ENCODE results near the gene C17orf78. TPM values are rescaled to one million over a fixed set of nuclear protein-coding genes. Genes with fewer than 3 reads are reported as not detected.

The C17orf78 gene
- total and polyA plus RNA-seq, 2 of the 13 experiments (the other 11 are each of a cell fraction or from before 2014, with no cell fraction given) = not detected

- TF ChIP-seq U2AF1 (optimal IDR thresholded peaks at IDR 0.05; ENCODE audit: low read depth, low read length) (no peak), ZNF615 (CRISPR knock-in tag; IDR thresholded peaks at IDR 0.05; ENCODE audit: borderline replicate concordance) (no peak), MLX (CRISPR knock-in tag; IDR thresholded peaks at IDR 0.05) (peak; percentile 30; the same call in 1 of the 2 replicates), PITX1 (CRISPR knock-in tag; IDR thresholded peaks at IDR 0.05) (0 out of 2 replicates have a peak, but pooled peaks have one; percentile 30), NFYC (CRISPR knock-in tag; IDR thresholded peaks at IDR 0.05) (peak; percentile 72), CEBPG (CRISPR knock-in tag; IDR thresholded peaks at IDR 0.05) (no peak), ZNF674 (CRISPR knock-in tag; IDR thresholded peaks at IDR 0.05; ENCODE audit: low read depth) (0 out of 2 replicates have a peak, but pooled peaks have one; percentile 89), MEF2D (CRISPR knock-in tag; IDR thresholded peaks at IDR 0.05) (no peak), MXI1 (IDR thresholded peaks at IDR 0.05; ENCODE audit: borderline replicate concordance, low read depth, low read length) (peak; percentile 72; the same call in 2 of the 3 replicates), MED8 (CRISPR knock-in tag; IDR thresholded peaks at IDR 0.05; ENCODE audit: insufficient replicate concordance) (peak; percentile 40)
Observed at GRCh38 chr17:37358830-37359681, 16.7 kb upstream of the C17orf78 start (continued).

- H3K36me3 ChIP-seq (replicated peaks in 1 of 2; ENCODE audit: control insufficient read depth in 1 of 2, insufficient read depth in 2 of 2, low read length in 2 of 2) = no peaks in the 10 kb centered on the region; a peak in 1 of 5 replicates
- H3K9ac ChIP-seq (ENCODE audit: insufficient read depth, low read depth, low read length) = peak overlapping the region; percentile 72
- BruUV-seq (replicated peaks) = TSS peak; percentile 86
- peaks cover 42% of the 10 kb centered on the region for H3K4me1 ChIP-seq (ENCODE audit: insufficient read depth, low read length)
- H3K27me3 ChIP-seq (ENCODE audit: control insufficient read depth in 1 of 2, insufficient read depth in 2 of 2, low read length in 2 of 2) = no peaks in the 10 kb centered on the region; a peak in 1 of 5 replicates
- ATAC-seq (no peak), DNase-seq (ENCODE audit: low spot score) (no peak), FAIRE-seq (no peak)
- intact Hi-C loops (cut with micrococcal nuclease; ENCODE audit: unreplicated experiment) = no loop called here
- no peaks in the 10 kb centered on the region for H3K9me3 ChIP-seq (ENCODE audit: low read length)
- WGBS (ENCODE audit: low lambda C conversion rate) = 75% methylated on average over 17 of the region's 18 CpGs
- peak overlapping the region in 2 of 3 experiments; percentile 52 to 66; a peak in 4 of 6 replicates for H3K4me3 ChIP-seq (replicated peaks in 1 of 3; ENCODE audit: insufficient read depth in 1 of 3, low read depth in 2 of 3, low read length in 3 of 3)
- no peak overlapping the region for H2AFZ ChIP-seq (ENCODE audit: low read length)
- ChIA-PET CTCF (ENCODE audit: low intra/inter-chr PET ratio, low total read pairs) (interaction anchor here (2.3 kb wide), 1 partner anchor 13 kb away, joined by 9 read pairs; no protein-coding TSS in a partner anchor), POLR2A (interaction anchor here (0.7 to 1.7 kb wide), 3 partner anchors 10 to 36 kb away, joined by 3 to 5 read pairs (median 4); no protein-coding TSS in a partner anchor)
- peak overlapping the region; percentile 78 for H3K27ac ChIP-seq (ENCODE audit: extremely low read length, insufficient read depth, low read length)
- peak overlapping the region; percentile 69 for H3K4me2 ChIP-seq (ENCODE audit: low read depth, low read length)
- in situ Hi-C loops (cut with HindIII; ENCODE audit: extremely low pct_ligation_motif_present, low pct_unique_long_range_greater_than_20kb) = no loop called here
- H4K20me1 ChIP-seq (ENCODE audit: insufficient read depth, low read length) = 0 out of 2 replicates have a peak, but pooled peaks cover 9% of the 10 kb centered on the region
- H3K79me2 ChIP-seq (ENCODE audit: insufficient read depth, low read length) = peaks cover 37% of the 10 kb centered on the region
- no peak for TF ChIP-seq SMYD3 (CRISPR knock-in tag; IDR thresholded peaks at IDR 0.05)
- TF ChIP-seq ZNF552 (CRISPR knock-in tag; IDR thresholded peaks at IDR 0.05; ENCODE audit: borderline replicate concordance) = 0 out of 2 replicates have a peak, but pooled peaks have one; percentile 40
- TF ChIP-seq MYPOP (CRISPR knock-in tag; IDR thresholded peaks at IDR 0.05) = no peak
- TF ChIP-seq, protein P1, sequence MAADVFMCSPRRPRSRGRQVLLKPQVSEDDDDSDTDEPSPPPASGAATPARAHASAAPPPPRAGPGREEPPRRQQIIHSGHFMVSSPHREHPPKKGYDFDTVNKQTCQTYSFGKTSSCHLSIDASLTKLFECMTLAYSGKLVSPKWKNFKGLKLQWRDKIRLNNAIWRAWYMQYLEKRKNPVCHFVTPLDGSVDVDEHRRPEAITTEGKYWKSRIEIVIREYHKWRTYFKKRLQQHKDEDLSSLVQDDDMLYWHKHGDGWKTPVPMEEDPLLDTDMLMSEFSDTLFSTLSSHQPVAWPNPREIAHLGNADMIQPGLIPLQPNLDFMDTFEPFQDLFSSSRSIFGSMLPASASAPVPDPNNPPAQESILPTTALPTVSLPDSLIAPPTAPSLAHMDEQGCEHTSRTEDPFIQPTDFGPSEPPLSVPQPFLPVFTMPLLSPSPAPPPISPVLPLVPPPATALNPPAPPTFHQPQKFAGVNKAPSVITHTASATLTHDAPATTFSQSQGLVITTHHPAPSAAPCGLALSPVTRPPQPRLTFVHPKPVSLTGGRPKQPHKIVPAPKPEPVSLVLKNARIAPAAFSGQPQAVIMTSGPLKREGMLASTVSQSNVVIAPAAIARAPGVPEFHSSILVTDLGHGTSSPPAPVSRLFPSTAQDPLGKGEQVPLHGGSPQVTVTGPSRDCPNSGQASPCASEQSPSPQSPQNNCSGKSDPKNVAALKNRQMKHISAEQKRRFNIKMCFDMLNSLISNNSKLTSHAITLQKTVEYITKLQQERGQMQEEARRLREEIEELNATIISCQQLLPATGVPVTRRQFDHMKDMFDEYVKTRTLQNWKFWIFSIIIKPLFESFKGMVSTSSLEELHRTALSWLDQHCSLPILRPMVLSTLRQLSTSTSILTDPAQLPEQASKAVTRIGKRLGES (CRISPR knock-in tag; IDR thresholded peaks at IDR 0.05; ENCODE audit: borderline replicate concordance) = no peak
- TF ChIP-seq ZBTB38 (CRISPR knock-in tag; IDR thresholded peaks at IDR 0.05) = peak; percentile 70; the same call in 1 of the 2 replicates
- TF ChIP-seq MAF1 (CRISPR knock-in tag; IDR thresholded peaks at IDR 0.05; ENCODE audit: borderline replicate concordance) = no peak
- TF ChIP-seq ZNF564 (CRISPR knock-in tag; IDR thresholded peaks at IDR 0.05) = 0 out of 2 replicates have a peak, but pooled peaks have one; percentile 56
Observed at GRCh38 chr17:37359682-37360188, 16.1 kb upstream of the C17orf78 start.
